ENCODE results near the gene DNAJC7.

- TF ChIP-seq CTCF (conservative IDR thresholded peaks at IDR 0.05; ENCODE audit: low read length) (no peak), EZH2phosphoT487 (IDR thresholded peaks at IDR 0.05; ENCODE audit: borderline replicate concordance) (no peak)
Observed at GRCh38 chr17:42052346-42052877, 35.2 kb upstream of the DNAJC7 start.

All from Loucy (cell line).